NB4 (cell line): ENCODE results near the gene MLXIP.

Experiments
- CTCF ChIP-seq: IDR thresholded peaks from one replicate; pipeline ENCODE4 v1.5.1; 2012; ENCODE audit warnings: low read depth, low read length
- MAX ChIP-seq: IDR thresholded peaks from 2 replicates; pipeline ENCODE4 v1.6.1; 2011; ENCODE audit warnings: low read depth, low read length
- POLR2A ChIP-seq: IDR thresholded peaks from 2 replicates; pipeline ENCODE4 v1.6.1; 2011; ENCODE audit warnings: mild to moderate bottlenecking; ENCODE audit not compliant: insufficient read length; ENCODE audit errors: extremely low read depth

- TF ChIP-seq CTCF (no peak), POLR2A (no peak), MAX (no peak)
Observed at GRCh38 chr12:122117979-122118378, 39.4 kb downstream of the MLXIP start.
